OCI-M2 (cell line): Measurements from ENCODE around the gene SFXN5.
A peak's percentile ranks its signal among the peaks of the same experiment; 100 is the strongest.
"Not testable (repeated sequence)": the region's sequence is repeated elsewhere in the genome, so short reads cannot be mapped to it uniquely, and the experiment has no call there.

Experiments used
- DNase-seq: peaks from one replicate; lab custom pipeline; 2025; ENCODE audit not compliant: unreplicated experiment; lab: John Stamatoyannopoulos, UW

Gene SFXN5

GRCh38 chr2:72914589-72915319 lies 156.8 kb downstream of the SFXN5 start:
- DNase-seq, result no peak

- no peak for DNase-seq
Measured at GRCh38 chr2:72914206-72914559, 157.3 kb downstream of the SFXN5 start.

GRCh38 chr2:72913486-72914205 lies 157.9 kb downstream of the SFXN5 start:
- DNase-seq, result no peak

GRCh38 chr2:72911256-72911655 lies 160.3 kb downstream of the SFXN5 start:
- no peak for DNase-seq

GRCh38 chr2:72908741-72909140 lies 162.8 kb downstream of the SFXN5 start:
- DNase-seq, result no peak

GRCh38 chr2:72907369-72907768 lies 164.1 kb downstream of the SFXN5 start:
- not testable (repeated sequence) for DNase-seq

DNA sequence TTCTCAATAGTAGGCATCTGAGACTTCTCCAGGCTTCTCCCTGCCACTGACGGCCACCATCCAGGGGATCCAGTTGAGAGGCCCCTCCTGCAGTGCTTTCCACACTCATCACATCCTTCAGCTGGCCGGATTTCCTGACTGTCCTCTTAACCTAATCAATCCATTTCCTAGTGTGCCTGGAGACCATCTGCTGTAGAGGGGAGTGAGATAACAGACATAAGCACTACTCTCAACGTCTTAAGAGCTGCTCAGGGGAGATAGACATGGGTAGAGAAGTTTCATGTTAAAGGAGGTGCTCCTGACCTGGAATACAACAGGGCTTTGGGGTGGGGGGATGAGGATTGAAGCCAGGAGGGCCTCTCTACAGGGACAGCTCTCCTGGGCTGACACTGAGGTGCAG lies 170.1 kb downstream of the SFXN5 start:
- DNase-seq, result peak; percentile 39

DNA sequence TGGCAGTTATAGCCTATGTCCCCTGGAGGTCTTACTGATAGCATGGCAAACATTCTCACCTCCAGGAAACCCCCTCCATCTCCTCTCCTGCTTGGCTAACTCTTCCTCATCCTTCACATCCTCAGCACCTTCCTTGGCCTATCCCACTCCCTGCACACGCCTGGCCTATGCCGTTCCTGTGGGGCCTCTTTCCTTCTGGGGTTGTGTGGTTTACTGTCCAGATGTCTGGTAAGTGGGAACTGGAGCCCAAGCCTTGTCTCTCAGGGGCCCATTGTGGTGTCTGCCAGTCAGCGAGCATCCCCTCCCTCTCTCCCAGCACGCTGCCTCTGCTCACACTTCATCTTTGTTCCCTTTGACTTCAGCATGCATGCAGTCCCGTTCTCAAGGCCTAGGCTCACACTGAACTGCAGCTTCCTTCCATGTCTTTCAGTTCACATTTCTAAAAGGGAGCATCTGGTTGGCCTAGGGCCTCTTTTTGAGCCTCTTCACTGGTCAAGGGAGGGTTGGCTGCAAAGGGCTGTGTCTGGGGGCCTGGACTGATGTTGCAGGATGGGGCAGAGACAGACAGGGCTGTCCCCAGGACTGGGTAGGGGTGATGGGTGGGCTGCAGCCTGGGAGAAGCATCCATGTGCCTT lies 171.2 kb downstream of the SFXN5 start:
- no peak for DNase-seq

DNA sequence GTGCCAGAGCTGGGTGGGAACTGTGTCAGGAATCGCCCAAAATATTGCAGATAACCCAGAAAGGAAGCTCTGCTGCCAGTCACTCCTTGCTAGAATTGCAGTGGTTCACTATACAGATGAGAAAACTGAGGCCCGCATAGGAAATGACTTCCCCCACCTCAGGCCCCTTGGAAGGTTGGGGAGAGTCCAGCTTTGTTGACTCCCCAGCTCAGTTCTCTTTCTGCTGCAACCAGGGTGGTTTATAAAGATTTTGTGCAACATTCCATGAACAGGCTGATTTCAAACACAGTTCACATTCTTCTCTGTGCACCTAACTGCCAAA lies 173.0 kb downstream of the SFXN5 start:
- no peak for DNase-seq

GRCh38 chr2:72897785-72898584 lies 173.5 kb downstream of the SFXN5 start:
- DNase-seq, result no peak

DNA sequence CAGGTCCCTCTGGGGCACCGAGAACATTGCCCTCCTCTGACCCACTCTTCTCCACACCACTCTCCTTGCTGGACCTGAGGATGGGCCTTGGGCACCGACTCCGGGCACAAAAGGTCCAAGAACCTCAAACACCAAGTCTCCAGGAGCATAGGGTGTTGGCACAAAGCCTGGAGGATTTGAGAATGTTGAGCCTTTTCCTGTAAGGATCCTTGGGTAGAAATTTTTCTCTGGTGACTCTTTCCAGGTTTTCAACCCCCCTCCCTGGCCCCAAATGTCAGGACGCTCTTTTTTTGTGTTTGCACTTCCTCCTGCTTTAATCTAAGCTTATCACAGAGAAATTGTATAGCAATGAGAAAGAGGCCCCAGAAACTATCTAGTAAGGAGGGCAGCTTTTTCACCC lies 175.1 kb downstream of the SFXN5 start:
- no peak for DNase-seq

DNA sequence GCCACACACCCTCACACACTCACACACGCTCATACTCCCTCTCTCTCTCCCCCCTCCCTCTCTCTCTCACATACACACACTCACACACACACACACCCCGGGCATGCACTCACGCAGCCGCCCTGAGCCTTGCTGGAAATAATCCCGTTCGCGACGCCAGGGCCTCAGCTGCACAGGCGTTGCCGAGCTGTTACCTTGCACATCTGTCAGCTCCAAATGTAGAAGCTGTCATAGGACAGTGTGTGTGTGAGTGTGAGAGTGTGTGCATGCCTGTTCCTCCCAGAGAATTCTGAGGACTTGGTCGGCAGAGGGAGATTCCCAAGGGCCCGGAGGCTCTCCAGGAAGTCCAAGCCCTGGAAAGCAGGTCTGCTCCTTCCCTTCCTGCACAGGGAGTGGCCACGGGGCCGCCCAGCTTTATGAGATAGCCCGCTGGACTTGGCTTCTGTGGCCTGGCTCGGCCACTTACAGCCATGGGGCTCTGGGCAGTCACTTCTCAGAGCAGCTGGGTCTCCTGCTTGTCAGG lies 175.7 kb downstream of the SFXN5 start:
- DNase-seq, result no peak

DNA sequence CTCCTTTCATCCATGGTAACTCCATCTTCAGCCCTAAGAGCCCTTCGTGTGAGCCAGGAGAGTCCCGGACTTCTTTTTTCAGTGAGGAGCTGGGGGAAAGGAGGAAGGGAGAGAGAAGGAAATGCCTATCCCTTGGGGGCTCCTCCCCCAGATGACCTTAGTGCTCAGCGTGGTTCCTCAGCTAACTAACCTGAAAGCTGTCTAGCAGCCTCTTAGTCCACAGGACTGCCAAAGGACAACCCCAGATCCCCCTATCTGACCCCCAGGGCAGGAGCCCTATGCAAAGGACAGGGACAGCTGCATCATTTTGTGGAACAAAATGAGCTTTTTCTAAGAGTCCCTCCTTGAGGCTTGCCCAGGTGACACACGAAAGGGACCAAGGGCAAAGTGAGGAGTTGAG lies 176.4 kb downstream of the SFXN5 start:
- DNase-seq, result no peak

- no peak for DNase-seq
Measured at GRCh38 chr2:72894514-72894913, 177.0 kb downstream of the SFXN5 start.

DNA sequence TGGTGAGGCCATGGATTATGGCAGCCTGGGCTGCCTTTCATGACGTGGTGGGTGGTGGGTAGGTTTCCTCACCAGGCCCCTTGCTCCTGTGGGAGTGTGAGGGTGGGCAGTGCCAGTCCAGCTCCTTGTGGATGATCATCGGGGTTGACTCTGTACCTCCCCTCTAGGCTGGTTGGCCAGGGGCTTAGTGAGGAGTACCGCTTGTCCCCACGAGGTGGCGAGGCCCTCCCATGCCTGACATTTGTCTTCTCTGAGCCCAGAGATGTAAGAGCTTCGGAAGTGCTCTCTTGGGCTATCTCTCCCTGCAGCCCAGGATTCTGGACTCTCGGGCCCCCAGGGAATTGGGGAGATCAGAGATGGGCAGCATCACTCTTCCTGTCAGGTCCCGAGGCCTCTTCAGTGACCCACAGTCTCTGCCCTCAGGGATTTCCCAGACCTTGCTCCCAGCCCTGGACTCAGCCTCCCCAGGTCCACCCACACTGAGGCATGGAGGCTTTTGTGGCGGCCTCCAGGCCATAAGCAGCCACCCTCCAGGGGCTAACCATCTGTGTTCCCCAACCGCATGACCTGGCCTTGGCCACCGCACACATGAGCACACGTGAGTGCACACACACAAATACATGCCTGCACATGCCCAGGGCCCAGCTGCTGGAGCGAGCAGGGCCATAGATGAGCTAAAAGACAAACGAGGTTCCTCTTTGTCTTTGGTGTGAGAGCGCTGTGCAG lies 177.8 kb downstream of the SFXN5 start:
- no peak for DNase-seq

DNA sequence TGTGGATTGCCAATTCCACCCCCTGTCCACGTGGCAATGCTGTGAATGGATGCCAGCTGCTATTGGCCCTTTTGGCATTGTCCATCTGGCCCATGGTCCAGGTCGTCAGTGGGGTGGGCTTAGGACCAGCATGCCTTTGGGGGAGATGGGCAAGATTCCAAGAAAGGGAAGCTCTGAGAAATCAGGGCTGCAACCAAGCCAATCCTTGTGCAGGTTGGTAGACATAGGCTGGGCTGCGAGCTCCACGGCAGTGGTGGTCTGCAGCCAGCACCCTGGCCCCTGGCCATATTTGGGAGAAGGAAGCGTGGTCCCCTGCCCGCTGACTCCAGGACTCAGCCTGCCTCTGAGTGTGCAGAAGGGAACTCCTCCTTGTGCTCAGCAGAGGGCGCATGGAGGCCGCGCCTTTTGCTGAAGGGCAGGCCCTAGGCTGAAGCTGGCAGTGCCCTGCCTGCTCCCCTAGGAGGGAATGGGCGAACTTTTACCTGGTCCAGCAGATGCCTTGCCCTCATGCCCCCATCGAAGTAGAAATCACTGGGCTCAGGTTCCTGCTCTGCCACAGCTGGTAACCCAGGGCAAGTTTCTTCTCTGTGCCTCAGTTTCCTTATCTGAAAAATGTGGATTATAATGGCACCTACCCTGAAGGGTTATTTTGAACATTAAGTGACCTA lies 178.9 kb downstream of the SFXN5 start:
- DNase-seq, result no peak
